H9 (cell line): ENCODE data around the gene CHRND. TPM values are rescaled to one million over a fixed set of nuclear protein-coding genes. Genes with fewer than 3 reads are reported as not detected.

Source experiments
- DNase-seq: peaks from one replicate; pipeline ENCODE4 v3.0.0-alpha.2; 2017
- H2AFZ ChIP-seq: one replicate; pipeline ENCODE4 v1.6.1; 2013; ENCODE audit warnings: mild to moderate bottlenecking, low read length, control low read depth, moderate library complexity
- H2AK5ac ChIP-seq: 2 replicates; pipeline ENCODE4 v1.6.1; 2013; ENCODE audit warnings: low read length, control low read depth, mixed read lengths; ENCODE audit not compliant: insufficient read length
- H2BK120ac ChIP-seq: one replicate; pipeline ENCODE4 v1.6.1; 2013; ENCODE audit warnings: low read depth, mild to moderate bottlenecking, low read length, control low read depth, inconsistent platforms; ENCODE audit not compliant: poor library complexity, severe bottlenecking
- H2BK12ac ChIP-seq: 2 replicates; pipeline ENCODE4 v1.6.1; 2013; ENCODE audit warnings: low read length, control low read depth, mixed read lengths, low read depth; ENCODE audit not compliant: insufficient read length
- H2BK15ac ChIP-seq: 2 replicates; pipeline ENCODE4 v1.6.1; 2013; ENCODE audit warnings: low read depth, low read length, control low read depth
- H2BK20ac ChIP-seq: one replicate; pipeline ENCODE4 v1.6.1; 2013; ENCODE audit warnings: low read depth, mild to moderate bottlenecking, low read length, control low read depth, inconsistent platforms; ENCODE audit not compliant: poor library complexity, severe bottlenecking
- H2BK5ac ChIP-seq: 2 replicates; pipeline ENCODE4 v1.6.1; 2013; ENCODE audit warnings: low read length, control low read depth, mixed read lengths; ENCODE audit not compliant: insufficient read length
- H3K14ac ChIP-seq: 2 replicates; pipeline ENCODE4 v1.6.1; 2013; ENCODE audit warnings: low read length, control low read depth; ENCODE audit not compliant: insufficient read depth
- H3K18ac ChIP-seq: 2 replicates; pipeline ENCODE4 v1.6.1; 2013; ENCODE audit warnings: low read depth, mild to moderate bottlenecking, mixed read lengths, low read length, control low read depth; ENCODE audit not compliant: insufficient read length
- H3K23ac ChIP-seq: 2 replicates; pipeline ENCODE4 v1.6.1; 2013; ENCODE audit warnings: low read length, control low read depth, mixed read lengths, low read depth; ENCODE audit not compliant: insufficient read length
- H3K23me2 ChIP-seq: 2 replicates; pipeline ENCODE4 v1.6.1; 2013; ENCODE audit warnings: low read depth, mild to moderate bottlenecking, mixed read lengths, low read length, control low read depth; ENCODE audit not compliant: insufficient read length, poor library complexity, severe bottlenecking
- H3K27ac ChIP-seq: 2 replicates; pipeline ENCODE4 v1.5.1; 2013; ENCODE audit warnings: low read length, control low read depth, mixed read lengths, low read depth; ENCODE audit not compliant: insufficient read length
- H3K27me3 ChIP-seq: 2 replicates; pipeline ENCODE4 v1.6.1; 2013; ENCODE audit warnings: low read length, control low read depth, inconsistent platforms; ENCODE audit not compliant: insufficient read depth
- H3K4ac ChIP-seq: 2 replicates; pipeline ENCODE4 v1.6.1; 2013; ENCODE audit warnings: low read depth, mild to moderate bottlenecking, control low read depth, inconsistent platforms, low read length, moderate library complexity
- H3K4me1 ChIP-seq: 2 replicates; pipeline ENCODE4 v1.6.1; 2013; ENCODE audit warnings: low read length, control low read depth, inconsistent platforms; ENCODE audit not compliant: insufficient read depth
- H3K4me2 ChIP-seq: 2 replicates; pipeline ENCODE4 v1.6.1; 2013; ENCODE audit warnings: low read length, control low read depth, mixed read lengths; ENCODE audit not compliant: insufficient read length, insufficient read depth
- H3K56ac ChIP-seq: 2 replicates; pipeline ENCODE4 v1.6.1; 2013; ENCODE audit warnings: low read depth, mild to moderate bottlenecking, mixed read lengths, low read length, control low read depth; ENCODE audit not compliant: insufficient read length
- H3K79me1 ChIP-seq: 2 replicates; pipeline ENCODE4 v1.6.1; 2013; ENCODE audit warnings: low read depth, mild to moderate bottlenecking, moderate library complexity, low read length, control low read depth, inconsistent platforms; ENCODE audit not compliant: insufficient read depth, poor library complexity, severe bottlenecking
- H3K79me2 ChIP-seq: 2 replicates; pipeline ENCODE4 v1.6.1; 2013; ENCODE audit warnings: low read length, control low read depth, inconsistent platforms; ENCODE audit not compliant: insufficient read depth
- H3K9ac ChIP-seq: 2 replicates; pipeline ENCODE4 v1.6.1; 2013; ENCODE audit warnings: low read length, control low read depth, mixed read lengths; ENCODE audit not compliant: insufficient read length; ENCODE audit errors: extremely low read depth
- H3K9me3 ChIP-seq: one replicate; pipeline ENCODE4 v1.6.1; 2013; ENCODE audit warnings: low read depth, low read length, inconsistent platforms; ENCODE audit not compliant: control insufficient read depth
- H3T11ph ChIP-seq: one replicate; pipeline ENCODE4 v1.6.1; 2013; ENCODE audit warnings: mild to moderate bottlenecking, low read length, control low read depth, inconsistent platforms
- H4K20me1 ChIP-seq: one replicate; pipeline ENCODE4 v1.6.1; 2013; ENCODE audit not compliant: control insufficient read depth, insufficient read length, insufficient read depth
- H4K5ac ChIP-seq: 2 replicates; pipeline ENCODE4 v1.6.1; 2013; ENCODE audit warnings: low read depth, mild to moderate bottlenecking, mixed read lengths, low read length, control low read depth; ENCODE audit not compliant: insufficient read length
- H4K8ac ChIP-seq: replicated peaks from 2 replicates; pipeline ENCODE4 v1.6.1; 2013; ENCODE audit warnings: low read length, control low read depth, mixed read lengths, low read depth; ENCODE audit not compliant: insufficient read length
- H4K91ac ChIP-seq: 2 replicates; pipeline ENCODE4 v1.6.1; 2013; ENCODE audit warnings: low read depth, mild to moderate bottlenecking, moderate library complexity, mixed read lengths, low read length, control low read depth; ENCODE audit not compliant: insufficient read length
- H3K27ac Mint-ChIP-seq, 3 experiments: 2 replicates in 2 of 3; 3 replicates in 1 of 3; pipeline ENCODE4 v1.8.0; 2020 to 2021; ENCODE audit warnings: mixed read lengths in 3 of 3, mild to moderate bottlenecking in 1 of 3, moderate library complexity in 1 of 3
- H3K27me3 Mint-ChIP-seq: 2 replicates; pipeline ENCODE4 v1.8.0; 2021; ENCODE audit warnings: low read depth, mild to moderate bottlenecking, moderate library complexity, mixed read lengths
- H3K36me3 Mint-ChIP-seq, 3 experiments: 2 replicates in 2 of 3; 3 replicates in 1 of 3; pipeline ENCODE4 v1.8.0; 2020 to 2021; ENCODE audit warnings: low read depth in 3 of 3, mixed read lengths in 3 of 3; ENCODE audit not compliant: insufficient read depth in 1 of 3
- H3K4me1 Mint-ChIP-seq, 2 experiments: 2 replicates each; pipeline ENCODE4 v1.8.0; 2020; ENCODE audit warnings: mixed read lengths in 2 of 2
- H3K4me3 Mint-ChIP-seq, 2 experiments: 2 replicates in 1 of 2; 3 replicates in 1 of 2; pipeline ENCODE4 v1.8.0; 2020 to 2021; ENCODE audit warnings: mild to moderate bottlenecking in 2 of 2, mixed read lengths in 2 of 2, moderate library complexity in 1 of 2
- H3K9me3 Mint-ChIP-seq, 2 experiments: 2 replicates in 1 of 2; 3 replicates in 1 of 2; pipeline ENCODE4 v1.8.0; 2020; ENCODE audit warnings: mild to moderate bottlenecking in 2 of 2, mixed read lengths in 2 of 2, moderate library complexity in 1 of 2
- WGBS: extraction: QIAGEN DNeasy Blood & Tissue Kit; methylation state at CpG from one replicate; pipeline ENCODE4 v1.1.7; 2013; ENCODE audit warnings: missing lambda C conversion rate, low lambda C conversion rate, mixed read lengths; ENCODE audit not compliant: insufficient read length; ENCODE audit errors: extremely low coverage; 5-methylcytosine and 5-hydroxymethylcytosine counted together
- total RNA-seq: library from RNA; stranded (reverse); gene quantifications from 2 replicates; pipeline ENCODE4 v1.2.1, GENCODE V29; 2021
- TF ChIP-seq, protein P1 (sequence below): fragments of 200-600 bp; sonication (generic); conservative IDR thresholded peaks from 3 replicates; pipeline ENCODE4 v1.8.0; 2021; ENCODE audit warnings: antibody characterized with exemption, mild to moderate bottlenecking

The CHRND gene
- total RNA-seq, 1 experiment from 2014 or later, result not detected

DNA sequence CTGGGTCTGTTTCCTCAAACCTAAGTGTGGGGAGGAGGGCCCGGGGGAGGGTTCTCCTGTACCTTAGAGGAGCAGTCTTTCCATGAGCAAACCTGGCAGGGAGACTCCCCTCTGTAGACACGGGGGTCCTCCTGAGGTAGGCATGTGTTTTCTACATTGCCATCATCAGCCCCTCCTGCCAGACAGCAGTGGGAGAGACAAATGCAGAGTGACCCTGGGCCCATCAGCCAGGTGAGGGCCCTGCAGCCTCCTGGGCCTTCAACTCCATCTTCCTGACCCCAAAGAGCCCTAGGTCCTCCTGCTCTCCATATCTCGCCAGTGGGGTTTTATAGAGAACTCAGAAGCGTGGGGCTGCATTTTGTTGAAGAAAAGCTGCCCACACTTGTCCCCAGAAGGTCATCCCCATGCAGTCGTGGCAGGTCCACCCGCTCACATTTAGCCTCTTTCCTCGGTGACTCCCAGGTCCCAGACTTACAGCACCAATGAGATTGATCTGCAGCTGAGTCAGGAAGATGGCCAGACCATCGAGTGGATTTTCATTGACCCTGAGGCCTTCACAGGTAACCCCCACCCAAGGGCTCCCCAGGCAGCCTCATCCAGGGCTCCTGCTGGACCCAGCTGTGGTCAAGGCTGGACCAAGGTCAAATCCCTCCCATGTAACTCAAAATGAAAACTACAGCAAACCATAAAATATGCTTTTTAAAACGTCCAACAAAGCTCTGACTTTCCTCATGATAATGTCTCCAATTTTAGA is 16.2 kb downstream of the CHRND start:
- Histone ChIP-seq H2BK120ac (no peak overlapping the region), H3K27me3 (no peaks in the 10 kb centered on the region; the same call in 1 of the 2 replicates), H2BK12ac (no peak overlapping the region), H3K18ac (no peak overlapping the region), H3K79me1 (no peaks in the 10 kb centered on the region), H4K8ac (no peak overlapping the region), H2BK20ac (no peak overlapping the region), H2AFZ (no peak overlapping the region), H3K79me2 (no peaks in the 10 kb centered on the region), H4K5ac (no peak overlapping the region), H3K4me2 (no peak overlapping the region), H2BK5ac (no peak overlapping the region), H3K9me3 (no peaks in the 10 kb centered on the region), H3K4ac (no peak overlapping the region), H3K14ac (no peak overlapping the region), H3K23me2 (no peaks in the 10 kb centered on the region), H3K56ac (no peak overlapping the region), H4K20me1 (no peaks in the 10 kb centered on the region), H2BK15ac (no peak overlapping the region), H2AK5ac (no peak overlapping the region), H4K91ac (no peak overlapping the region), H3T11ph (no peak overlapping the region), H3K23ac (no peak overlapping the region), H3K9ac (no peak overlapping the region), H3K4me1 (peaks cover 4% of the 10 kb centered on the region; the same call in 1 of the 2 replicates), H3K27ac (no peak overlapping the region)
- Mint-ChIP-seq H3K27me3 (peaks cover 5% of the 10 kb centered on the region), H3K4me1 (peaks cover 18 to 22% of the 10 kb centered on the region in 2 experiments), H3K4me3 (no peak overlapping the region; a peak in 1 of 5 replicates), H3K27ac (peak overlapping the region in 1 of 3 experiments; percentile 9; a peak in 1 of 7 replicates), H3K36me3 (peaks cover 7 to 11% (median 8%) of the 10 kb centered on the region in 3 experiments; a peak in 6 of 7 replicates), H3K9me3 (no peaks in the 10 kb centered on the region)
- TF ChIP-seq, protein P1, sequence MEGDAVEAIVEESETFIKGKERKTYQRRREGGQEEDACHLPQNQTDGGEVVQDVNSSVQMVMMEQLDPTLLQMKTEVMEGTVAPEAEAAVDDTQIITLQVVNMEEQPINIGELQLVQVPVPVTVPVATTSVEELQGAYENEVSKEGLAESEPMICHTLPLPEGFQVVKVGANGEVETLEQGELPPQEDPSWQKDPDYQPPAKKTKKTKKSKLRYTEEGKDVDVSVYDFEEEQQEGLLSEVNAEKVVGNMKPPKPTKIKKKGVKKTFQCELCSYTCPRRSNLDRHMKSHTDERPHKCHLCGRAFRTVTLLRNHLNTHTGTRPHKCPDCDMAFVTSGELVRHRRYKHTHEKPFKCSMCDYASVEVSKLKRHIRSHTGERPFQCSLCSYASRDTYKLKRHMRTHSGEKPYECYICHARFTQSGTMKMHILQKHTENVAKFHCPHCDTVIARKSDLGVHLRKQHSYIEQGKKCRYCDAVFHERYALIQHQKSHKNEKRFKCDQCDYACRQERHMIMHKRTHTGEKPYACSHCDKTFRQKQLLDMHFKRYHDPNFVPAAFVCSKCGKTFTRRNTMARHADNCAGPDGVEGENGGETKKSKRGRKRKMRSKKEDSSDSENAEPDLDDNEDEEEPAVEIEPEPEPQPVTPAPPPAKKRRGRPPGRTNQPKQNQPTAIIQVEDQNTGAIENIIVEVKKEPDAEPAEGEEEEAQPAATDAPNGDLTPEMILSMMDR, result no peak
- no peak for DNase-seq
- no CpG with 5 or more reads among the region's 9 CpGs for WGBS
